Measurements from ENCODE around the gene TGFB1. TPM values are rescaled to one million over a fixed set of nuclear protein-coding genes. Genes with fewer than 3 reads are reported as not detected.
"Not testable (repeated sequence)": the region's sequence is repeated elsewhere in the genome, so short reads cannot be mapped to it uniquely, and the experiment has no call there.

TGFB1 gene
- total RNA-seq, 1 experiment from 2014 or later: 2.6 TPM

- no peak for DNase-seq (ENCODE audit: low spot score)
Observed at GRCh38 chr19:41369769-41370168, 16.0 kb upstream of the TGFB1 start.

DNA sequence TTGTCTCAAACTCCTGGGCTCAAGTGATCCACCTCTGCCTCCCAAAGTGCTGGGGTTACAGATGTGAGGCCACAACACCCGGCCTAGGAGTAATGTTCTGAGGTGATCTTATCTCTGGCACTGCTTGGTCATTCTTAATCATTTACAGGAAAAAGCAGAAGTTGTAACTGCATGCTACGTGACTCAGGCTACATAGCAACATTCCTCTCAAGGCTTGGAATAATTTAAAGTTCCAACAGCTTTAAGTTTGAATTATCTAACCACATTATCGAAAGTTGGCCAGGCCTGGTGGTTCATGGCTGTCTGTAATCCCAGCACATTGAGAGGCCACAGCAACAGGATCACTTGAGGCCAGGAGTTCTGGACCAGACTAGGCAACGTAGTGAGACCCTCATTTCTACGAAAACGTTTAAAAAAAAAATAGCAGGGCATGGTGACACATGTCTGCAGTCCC lies 14.2 kb upstream of the TGFB1 start:
- no peak for DNase-seq (ENCODE audit: low spot score)

DNA sequence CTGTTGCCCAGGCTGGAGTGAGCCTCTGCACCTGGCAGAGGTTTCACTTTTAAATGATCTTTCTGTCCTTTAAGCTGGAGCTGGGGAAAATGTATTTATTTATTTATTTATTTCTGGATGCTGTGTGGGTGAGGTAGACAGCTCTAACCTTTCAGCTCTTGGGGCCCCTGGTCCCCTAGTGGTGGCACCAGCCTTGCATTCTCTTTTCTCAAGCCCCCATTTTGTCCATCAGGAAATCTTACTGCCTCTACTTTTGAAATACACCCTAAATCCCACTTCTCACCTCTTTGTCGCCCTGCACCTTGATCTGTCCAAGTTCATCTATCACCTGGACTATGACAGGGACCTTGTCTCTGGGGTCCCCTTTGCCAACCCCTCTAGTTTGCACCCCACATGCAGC lies 12.4 kb upstream of the TGFB1 start:
- DNase-seq (ENCODE audit: low spot score): no peak

DNA sequence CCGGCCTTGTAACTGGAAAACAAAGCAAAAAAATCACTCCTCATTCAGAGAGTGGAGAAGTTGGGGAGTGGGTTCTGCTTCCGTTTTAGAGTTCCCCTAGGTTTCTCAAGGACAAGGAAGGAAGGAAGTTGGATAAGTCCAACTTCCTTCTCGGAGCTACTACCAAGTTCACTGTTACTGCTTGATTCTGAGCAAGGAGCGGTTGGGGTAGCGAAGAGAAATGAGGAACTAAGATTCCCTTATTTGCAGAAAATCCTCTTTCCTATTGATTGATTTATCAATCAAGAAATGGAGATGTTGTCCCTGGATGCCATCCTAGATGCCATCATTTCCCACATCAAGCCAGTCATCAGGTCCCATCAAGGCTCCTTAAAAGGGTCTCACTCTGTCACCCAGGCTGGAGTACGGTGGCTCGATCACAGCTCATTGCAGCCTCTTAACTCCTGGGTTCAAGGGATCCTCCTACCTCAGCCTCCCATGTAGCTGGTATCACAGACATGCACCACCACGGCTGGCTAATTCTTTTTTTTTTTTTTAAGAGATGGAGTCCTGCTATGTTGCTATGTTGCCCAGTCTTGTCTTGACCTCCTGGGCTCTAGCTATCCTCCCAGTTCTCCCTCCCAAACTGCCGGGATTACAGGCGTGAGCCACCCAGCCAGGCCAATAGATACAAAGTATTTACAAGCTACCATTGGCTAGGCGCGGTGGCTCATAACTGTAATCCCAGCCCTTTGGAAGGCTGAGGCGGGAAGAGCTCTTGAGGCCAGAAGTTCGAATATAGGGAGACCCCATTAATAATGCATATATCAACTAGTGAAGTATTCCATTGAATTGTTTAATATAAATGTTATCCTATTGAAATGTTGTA lies 11.0 kb upstream of the TGFB1 start:
- DNase-seq (ENCODE audit: low spot score): no peak

DNA sequence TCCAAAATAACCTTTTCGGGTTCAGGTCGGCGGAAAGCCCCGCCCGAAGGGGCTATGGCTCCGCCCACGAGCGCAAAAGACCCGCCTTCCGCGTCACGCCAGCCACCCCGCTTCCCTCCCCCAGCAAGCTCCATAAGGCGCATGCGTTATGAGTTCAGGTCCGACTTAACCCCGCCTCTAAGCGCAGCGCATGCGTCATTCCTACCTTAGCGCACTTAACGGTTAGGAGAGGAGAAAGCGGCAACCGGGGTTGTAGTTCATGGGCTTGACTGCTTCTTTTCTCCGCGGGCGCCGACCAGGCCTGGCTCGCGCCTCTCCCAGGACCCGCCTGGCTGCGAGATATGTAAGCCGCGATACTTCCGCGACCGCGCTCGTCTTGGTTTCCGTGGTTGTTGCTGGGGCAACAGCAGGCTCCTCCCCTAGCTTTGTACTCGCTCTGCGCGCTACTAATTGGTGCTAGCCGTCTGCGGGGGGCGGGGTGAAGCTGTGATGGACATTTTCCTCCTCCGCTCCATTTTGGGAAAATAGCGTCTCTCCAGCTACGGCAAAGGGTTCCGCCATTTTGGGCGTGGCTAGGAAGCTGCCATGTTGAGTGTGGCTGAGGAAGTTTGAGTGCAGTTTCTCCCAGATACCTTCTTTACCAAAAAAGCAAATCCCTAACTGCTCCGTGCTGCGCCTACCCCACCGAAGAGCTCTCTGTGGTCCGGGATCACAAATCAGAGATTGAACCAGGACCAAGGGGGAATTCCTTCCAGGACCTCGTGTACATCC lies 10.2 kb upstream of the TGFB1 start, which contains the start of gene B9D2:
B9D2 (minus strand) TSS at position 397 of the 771 bp plus-strand sequence. CDS start 630 bp downstream, outside the sequence.
- peak; percentile 100 for DNase-seq (ENCODE audit: low spot score)

DNA sequence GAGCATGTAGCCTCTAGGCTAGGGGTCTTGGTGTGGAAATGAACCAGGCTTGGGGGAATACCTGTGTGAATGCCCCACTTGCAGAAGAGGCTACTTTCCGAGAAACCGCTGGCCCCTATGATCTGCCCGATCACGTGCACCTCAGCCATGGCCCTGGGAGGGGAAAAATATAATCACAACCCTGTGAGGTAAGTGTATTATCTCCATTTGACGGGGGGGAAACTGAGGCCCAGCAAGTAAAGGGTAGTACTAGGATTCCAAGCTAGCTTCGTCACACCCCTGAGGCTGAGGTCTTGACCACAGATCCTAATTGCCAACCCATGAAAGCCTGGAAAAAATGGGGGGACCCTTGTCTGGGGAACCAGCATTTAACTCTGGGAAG lies 9.6 kb upstream of the TGFB1 start:
- DNase-seq (ENCODE audit: low spot score): no peak

GRCh38 chr19:41362143-41362847 lies 8.6 kb upstream of the TGFB1 start:
- DNase-seq (ENCODE audit: low spot score): peak; percentile 68

- no peak for DNase-seq (ENCODE audit: low spot score)
Observed at GRCh38 chr19:41359741-41360140, 6.0 kb upstream of the TGFB1 start.

DNA sequence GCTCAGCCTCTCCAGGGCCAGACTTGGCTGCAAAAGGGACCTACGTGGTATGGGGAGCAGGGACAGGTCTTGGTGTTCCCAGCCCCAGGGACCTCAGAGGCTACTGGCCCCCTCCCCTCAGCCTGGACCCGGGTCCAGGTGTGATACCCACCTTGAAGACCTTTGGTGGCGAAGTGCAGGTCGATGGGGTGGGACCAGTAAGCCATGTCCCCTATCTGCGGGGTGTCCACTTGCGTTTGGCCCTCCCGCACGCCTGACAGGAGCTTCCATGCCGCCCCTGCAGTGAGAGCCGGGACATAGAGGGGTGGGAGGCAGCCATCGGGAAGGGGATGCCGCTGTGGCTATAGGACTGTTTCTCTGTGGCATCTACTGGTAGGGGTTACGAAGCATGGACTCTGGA lies 4.0 kb upstream of the TGFB1 start:
- DNase-seq (ENCODE audit: low spot score): no peak

GRCh38 chr19:41356984-41357739 lies 3.4 kb upstream of the TGFB1 start:
- no peak for DNase-seq (ENCODE audit: low spot score)

GRCh38 chr19:41355802-41356201 lies 2.1 kb upstream of the TGFB1 start:
- no peak for DNase-seq (ENCODE audit: low spot score)

- no peak for DNase-seq (ENCODE audit: low spot score)
Observed at GRCh38 chr19:41355035-41355434, 1.3 kb upstream of the TGFB1 start.

- DNase-seq (ENCODE audit: low spot score): no peak
Observed at GRCh38 chr19:41354343-41354953, 726 bp upstream of the TGFB1 start.

DNA sequence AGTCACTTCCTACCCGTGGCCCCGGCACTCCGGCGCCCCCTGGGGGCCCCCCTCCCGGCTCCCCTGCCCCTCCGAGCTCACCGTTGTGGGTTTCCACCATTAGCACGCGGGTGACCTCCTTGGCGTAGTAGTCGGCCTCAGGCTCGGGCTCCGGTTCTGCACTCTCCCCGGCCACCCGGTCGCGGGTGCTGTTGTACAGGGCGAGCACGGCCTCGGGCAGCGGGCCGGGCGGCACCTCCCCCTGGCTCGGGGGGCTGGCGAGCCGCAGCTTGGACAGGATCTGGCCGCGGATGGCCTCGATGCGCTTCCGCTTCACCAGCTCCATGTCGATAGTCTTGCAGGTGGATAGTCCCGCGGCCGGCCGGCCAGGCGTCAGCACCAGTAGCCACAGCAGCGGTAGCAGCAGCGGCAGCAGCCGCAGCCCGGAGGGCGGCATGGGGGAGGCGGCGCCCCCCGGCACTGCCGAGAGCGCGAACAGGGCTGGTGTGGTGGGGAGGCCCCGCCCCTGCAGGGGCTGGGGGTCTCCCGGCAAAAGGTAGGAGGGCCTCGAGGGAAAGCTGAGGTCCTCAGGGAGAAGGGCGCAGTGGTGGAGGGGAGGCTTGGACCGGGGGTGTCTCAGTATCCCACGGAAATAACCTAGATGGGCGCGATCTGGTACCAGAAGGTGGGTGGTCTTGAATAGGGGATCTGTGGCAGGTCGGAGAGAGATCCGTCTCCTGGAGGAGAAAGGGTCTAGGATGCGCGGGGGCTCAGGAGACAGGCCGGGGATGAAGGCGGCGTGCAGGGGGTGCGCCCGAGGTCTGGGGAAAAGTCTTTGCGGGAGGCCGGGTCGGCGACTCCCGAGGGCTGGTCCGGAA lies 885 bp downstream of the TGFB1 start:
- DNase-seq (ENCODE audit: low spot score): peak; percentile 47

DNA sequence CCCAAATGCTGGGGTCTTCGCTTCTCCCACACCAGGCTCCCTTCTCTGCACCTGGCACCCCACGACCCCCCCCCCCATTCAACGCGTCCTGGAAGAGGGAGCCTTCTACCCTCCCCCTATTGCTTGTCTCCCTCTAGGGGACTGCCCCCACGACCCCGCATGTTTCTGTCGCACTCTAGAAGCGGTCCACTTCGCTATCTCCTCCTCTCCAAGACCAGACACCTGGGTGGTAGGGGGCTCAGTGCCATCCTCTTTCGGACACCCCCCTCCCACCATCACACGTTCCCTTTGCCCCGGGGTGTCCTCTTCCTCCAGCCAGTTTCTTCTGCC lies 1.5 kb downstream of the TGFB1 start:
- no peak for DNase-seq (ENCODE audit: low spot score)

DNA sequence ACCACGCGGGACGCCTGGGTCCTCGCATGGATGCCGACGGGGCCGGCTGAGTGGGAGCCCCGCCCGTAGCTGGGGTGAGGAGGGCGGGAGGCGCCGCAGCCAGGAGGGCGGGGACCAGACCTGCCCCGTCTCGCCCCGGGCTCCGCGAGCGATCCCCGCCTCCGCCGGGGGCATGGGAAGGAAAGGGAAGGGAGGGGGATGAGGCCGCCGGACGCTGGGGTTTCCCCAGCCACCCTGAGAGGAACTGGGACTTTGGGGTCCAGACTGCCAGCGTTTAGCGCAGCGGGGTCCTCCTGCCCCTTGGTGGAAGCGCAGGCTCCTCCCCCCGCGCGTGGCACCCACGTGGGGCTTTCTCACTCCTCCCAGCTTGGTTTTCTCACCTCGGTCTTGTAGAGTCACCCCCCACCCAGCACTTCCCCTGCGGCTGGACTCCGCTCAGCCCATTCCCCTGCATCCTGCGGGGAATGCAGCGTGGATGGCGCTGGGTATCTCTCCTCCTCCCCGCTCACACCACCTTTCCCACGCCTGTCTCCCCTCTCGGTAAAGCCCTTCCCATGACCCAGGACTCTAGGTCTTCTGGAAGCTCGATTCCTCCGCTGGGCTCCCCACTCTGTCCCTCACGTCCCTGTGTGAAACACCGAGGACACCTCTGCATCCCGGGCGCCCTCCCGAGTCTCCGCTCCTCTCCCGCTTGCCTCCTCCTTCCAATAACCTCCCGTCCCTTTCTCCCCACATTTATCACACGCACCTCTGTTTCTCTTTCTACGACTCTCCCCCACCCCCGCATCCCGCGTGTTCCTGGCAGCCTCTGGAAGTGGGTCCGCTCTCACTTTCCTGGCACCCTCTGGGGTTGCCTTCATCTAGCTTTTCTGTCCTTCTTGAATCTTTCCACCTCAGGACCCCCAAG lies 2.1 kb downstream of the TGFB1 start:
- DNase-seq (ENCODE audit: low spot score): peak; percentile 50

GRCh38 chr19:41350735-41351338 lies 2.9 kb downstream of the TGFB1 start:
- peak; percentile 30 for DNase-seq (ENCODE audit: low spot score)

DNA sequence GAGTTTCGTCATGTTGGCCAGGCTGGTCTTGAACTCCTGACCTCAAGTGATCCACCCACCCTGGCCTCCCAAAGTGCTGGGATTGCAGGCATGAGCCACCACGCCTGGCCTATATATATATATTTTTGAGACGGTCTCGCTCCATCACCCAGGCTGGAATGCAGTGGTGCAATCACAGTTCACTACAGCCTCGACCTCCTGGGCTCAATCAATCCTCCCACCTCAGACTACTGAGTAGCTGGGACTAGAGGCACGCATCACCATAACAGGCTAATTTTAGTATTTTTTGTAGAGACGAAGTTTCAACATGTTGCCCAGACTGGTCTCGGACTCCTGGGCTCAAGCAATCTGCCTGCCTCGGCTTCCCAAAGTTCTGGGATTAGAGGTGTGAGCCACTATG lies 6.8 kb downstream of the TGFB1 start:
- DNase-seq (ENCODE audit: low spot score): not testable (repeated sequence)

Data from HT-29 (cell line).